Liver (tissue), 9 donors: ENCODE results near the gene ASAP2. TPM values are rescaled to one million over a fixed set of nuclear protein-coding genes. Genes with fewer than 3 reads are reported as not detected.

ENCODE experiments used
- DNase-seq: peaks from one replicate; pipeline ENCODE4 v3.0.0-alpha.2; 2017; ENCODE audit warnings: low spot score
- H3K27ac ChIP-seq, 2 donors: one replicate each; pipeline ENCODE4 v1.7.0; 2013; ENCODE audit warnings: inconsistent platforms in 2 of 2, low read length in 2 of 2, control low read depth in 1 of 2, low read depth in 1 of 2, mild to moderate bottlenecking in 1 of 2
- H3K27me3 ChIP-seq, 4 donors: one replicate each; pipeline versions ENCODE4 v1.6.1 to v1.7.0; 2013; ENCODE audit warnings: low read length in 3 of 4, inconsistent platforms in 1 of 4, mild to moderate bottlenecking in 1 of 4, moderate library complexity in 1 of 4; ENCODE audit not compliant: control insufficient read depth in 4 of 4, insufficient read depth in 4 of 4
- H3K36me3 ChIP-seq, 4 donors: one replicate each; pipeline versions ENCODE4 v1.6.1 to v1.7.0; 2013; ENCODE audit warnings: low read length in 3 of 4, mild to moderate bottlenecking in 3 of 4, low read depth in 1 of 4, moderate library complexity in 1 of 4; ENCODE audit not compliant: control insufficient read depth in 4 of 4, insufficient read depth in 3 of 4
- H3K4me1 ChIP-seq, 4 donors: one replicate each; pipeline versions ENCODE4 v1.6.1 to v1.7.0; 2013; ENCODE audit warnings: low read length in 3 of 4, mild to moderate bottlenecking in 3 of 4, moderate library complexity in 1 of 4; ENCODE audit not compliant: control insufficient read depth in 4 of 4, insufficient read depth in 4 of 4
- H3K4me3 ChIP-seq, 3 donors: one replicate each; pipeline versions ENCODE4 v1.6.1 to v1.7.0; 2013; ENCODE audit warnings: low read length in 3 of 3, control low read depth in 1 of 3, low read depth in 1 of 3, mild to moderate bottlenecking in 1 of 3
- H3K9ac ChIP-seq, 2 donors: one replicate each; pipeline ENCODE4 v1.7.0; 2013; ENCODE audit warnings: low read length in 2 of 2, mild to moderate bottlenecking in 2 of 2, moderate library complexity in 2 of 2, control low read depth in 1 of 2, low read depth in 1 of 2
- H3K9me3 ChIP-seq, 4 donors: one replicate each; pipeline versions ENCODE4 v1.6.1 to v1.7.0; 2013; ENCODE audit warnings: low read length in 3 of 4; ENCODE audit not compliant: control insufficient read depth in 4 of 4
- EGR1 ChIP-seq, 2 donors: IDR thresholded peaks; 2 replicates each; pipeline ENCODE4 v1.6.1; 2016 to 2018; ENCODE audit warnings: antibody characterized with exemption in 2 of 2, low read depth in 2 of 2
- FOXA1 ChIP-seq: IDR thresholded peaks from 2 replicates; pipeline ENCODE4 v1.6.1; 2016; ENCODE audit warnings: antibody characterized with exemption
- FOXA2 ChIP-seq: IDR thresholded peaks from 2 replicates; pipeline ENCODE4 v1.6.1; 2016; ENCODE audit warnings: antibody characterized with exemption
- GABPA ChIP-seq, 2 donors: IDR thresholded peaks in 1 of 2; conservative IDR thresholded peaks in 1 of 2; 2 replicates each; pipeline ENCODE4 v1.6.1; 2016; ENCODE audit warnings: antibody characterized with exemption in 2 of 2, mild to moderate bottlenecking in 1 of 2, moderate library complexity in 1 of 2
- HNF4A ChIP-seq, 2 donors: conservative IDR thresholded peaks; 2 replicates each; pipeline ENCODE4 v1.6.1; 2016; ENCODE audit warnings: antibody characterized with exemption in 2 of 2, mild to moderate bottlenecking in 2 of 2
- HNF4G ChIP-seq: IDR thresholded peaks from 2 replicates; pipeline ENCODE4 v1.6.1; 2016; ENCODE audit warnings: antibody characterized with exemption
- JUND ChIP-seq, 2 donors: IDR thresholded peaks; 2 replicates each; pipeline ENCODE4 v1.6.1; 2016; ENCODE audit warnings: antibody characterized with exemption in 2 of 2
- NR2F2 ChIP-seq: IDR thresholded peaks from 2 replicates; pipeline ENCODE4 v1.6.1; 2016; ENCODE audit warnings: antibody characterized with exemption
- RAD21 ChIP-seq, 2 donors: IDR thresholded peaks; 2 replicates each; pipeline ENCODE4 v1.6.1; 2016; ENCODE audit warnings: antibody characterized with exemption in 2 of 2, mild to moderate bottlenecking in 2 of 2
- RXRA ChIP-seq, 2 donors: IDR thresholded peaks; 2 replicates each; pipeline ENCODE4 v1.6.1; 2017 to 2018; ENCODE audit warnings: antibody characterized with exemption in 2 of 2, mild to moderate bottlenecking in 1 of 2
- SP1 ChIP-seq: IDR thresholded peaks from 2 replicates; pipeline ENCODE4 v1.6.1; 2018; ENCODE audit warnings: antibody characterized with exemption, mild to moderate bottlenecking
- TAF1 ChIP-seq: conservative IDR thresholded peaks from 2 replicates; pipeline ENCODE4 v1.6.1; 2016; ENCODE audit warnings: antibody characterized with exemption, mild to moderate bottlenecking
- YY1 ChIP-seq: IDR thresholded peaks from 2 replicates; pipeline ENCODE4 v1.6.1; 2016; ENCODE audit warnings: antibody characterized with exemption, mild to moderate bottlenecking
- WGBS: extraction: QIAGEN DNeasy Blood & Tissue Kit; methylation state at CpG from one replicate; pipeline ENCODE4 v1.1.7; 2013; 5-methylcytosine and 5-hydroxymethylcytosine counted together
- polyA plus RNA-seq, 2 donors: library from polyadenylated mRNA; stranded (reverse) in 1 of 2; unstranded in 1 of 2; fragments of 200-250 nt in 1 of 2; fragments of >200 nt in 1 of 2; fragmentation: Nextera tagmentation in 1 of 2; extraction: Ambion mirVana in 1 of 2; gene quantifications; one replicate each; pipeline versions ENCODE4 v1.2.1 to v1.2.3, GENCODE V29; 2013 to 2015
- total RNA-seq, 2 donors: library from RNA; depleted of rRNA; stranded (reverse); fragments of >200 nt; gene quantifications; one replicate each; pipeline ENCODE4 v1.2.3, GENCODE V29; 2014
- TF ChIP-seq, protein P1 (sequence below): fragments of 150-350 bp; IDR thresholded peaks from 2 replicates; pipeline ENCODE4 v1.5.1; 2017; ENCODE audit warnings: improper control_type of control experiment, low read depth, low read length; ENCODE audit not compliant: missing input control
- TF ChIP-seq, protein P2 (sequence below): IDR thresholded peaks from 2 replicates; pipeline ENCODE4 v1.6.1; 2016; ENCODE audit warnings: antibody characterized with exemption
- TF ChIP-seq, protein P3 (sequence below): IDR thresholded peaks from 2 replicates; pipeline ENCODE4 v1.6.1; 2016; ENCODE audit warnings: antibody characterized with exemption
- TF ChIP-seq, protein P4 (sequence below): IDR thresholded peaks from 2 replicates; pipeline ENCODE4 v1.6.1; 2016; ENCODE audit warnings: antibody characterized with exemption
- TF ChIP-seq, protein P5 (sequence below): IDR thresholded peaks from 2 replicates; pipeline ENCODE4 v1.6.1; 2016; ENCODE audit warnings: antibody characterized with exemption, mild to moderate bottlenecking
- donor health status: healthy.
- donor health status: healthy.
- donor health status: healthy.
- donor health status: healthy.
- donor health status: healthy.

ASAP2 gene
- total and polyA plus RNA-seq, 4 donors = 0.36 to 5.9 (median 2.6) TPM

DNA sequence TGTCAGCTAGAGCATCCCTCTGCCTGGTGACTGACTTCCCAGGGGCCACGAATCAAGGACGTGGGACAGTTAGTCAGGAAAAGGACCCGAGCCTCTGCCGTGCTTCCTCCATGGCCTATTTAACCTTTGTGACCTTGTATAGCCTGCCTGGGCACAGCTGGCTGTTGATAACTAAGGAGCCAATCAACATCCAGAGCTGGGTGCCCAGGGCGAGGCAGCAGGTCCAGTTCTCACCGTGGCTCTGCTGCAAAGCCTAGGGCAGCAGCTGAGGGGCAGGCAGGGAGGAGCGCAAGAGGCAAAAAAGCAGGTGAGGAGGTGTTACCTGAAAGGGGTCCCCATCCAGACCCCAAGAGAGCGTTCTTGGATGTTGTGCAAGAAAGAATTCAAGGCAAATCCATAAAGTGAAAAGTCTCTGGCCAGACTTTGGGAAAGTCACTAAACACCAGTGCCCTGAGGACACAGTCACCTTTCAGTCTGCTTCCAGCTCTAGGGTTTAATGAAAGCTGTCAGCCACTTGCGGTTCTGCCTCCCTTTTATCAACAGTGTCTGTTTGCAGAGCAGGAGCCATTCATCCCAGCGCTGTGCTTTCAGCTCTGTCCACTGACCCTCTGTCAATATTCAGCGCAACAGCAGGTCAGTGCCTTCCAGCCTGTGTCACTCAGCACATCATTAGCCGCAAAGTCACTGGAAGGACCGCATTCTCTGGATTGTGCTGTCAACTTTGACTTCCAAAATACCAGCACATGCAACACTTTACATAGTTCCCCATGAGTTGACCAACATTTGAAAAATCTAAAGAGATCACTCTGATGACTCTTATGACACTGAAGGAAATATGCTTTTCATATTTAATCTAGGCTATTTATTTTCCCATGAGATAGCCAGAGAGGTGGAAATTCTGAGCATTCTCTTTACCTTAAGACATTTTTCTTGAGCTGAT is 38.6 kb upstream of the ASAP2 start:
- Histone ChIP-seq H3K27ac (no peak overlapping the region), H3K4me1 (no peaks in the 10 kb centered on the region), H3K9me3 (no peaks in the 10 kb centered on the region), H3K4me3 (no peak overlapping the region), H3K27me3 (no peaks in the 10 kb centered on the region), H3K36me3 (no peaks in the 10 kb centered on the region), H3K9ac (no peak overlapping the region)
- TF ChIP-seq RXRA (IDR thresholded peaks at IDR 0.05) (peak in 1 of 2 donors; percentile 51), FOXA1 (no peak), YY1 (no peak), FOXA2 (peak; percentile 13), SP1 (peak; percentile 37)
- DNase-seq = peak; percentile 45
- 51% methylated on average over 13 of the region's 13 CpGs for WGBS

DNA sequence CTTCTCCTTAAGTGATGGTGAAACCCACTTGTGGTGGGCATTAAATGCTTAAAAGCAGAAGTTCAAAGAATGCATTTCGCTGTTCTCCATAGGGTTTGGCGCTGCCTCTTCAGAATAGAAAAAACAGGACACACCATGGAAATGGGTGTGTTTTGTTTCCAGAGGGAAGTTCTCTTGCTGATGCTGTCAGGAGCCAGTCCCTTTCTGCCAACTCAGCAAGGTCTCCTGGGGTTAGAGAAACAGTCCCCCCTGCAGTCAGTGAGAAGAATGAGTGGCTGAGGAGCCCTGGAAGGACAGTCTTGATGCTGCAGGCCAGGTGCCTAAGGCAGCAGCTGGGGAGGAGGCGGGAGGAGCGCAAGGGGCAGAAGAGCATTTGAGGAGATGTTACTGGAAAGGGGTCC is 37.8 kb upstream of the ASAP2 start:
- Histone ChIP-seq H3K4me1 (no peaks in the 10 kb centered on the region), H3K4me3 (no peak overlapping the region), H3K9me3 (no peaks in the 10 kb centered on the region), H3K36me3 (no peaks in the 10 kb centered on the region), H3K27ac (no peak overlapping the region), H3K27me3 (no peaks in the 10 kb centered on the region), H3K9ac (no peak overlapping the region)
- WGBS = 92% methylated on average over 4 of the region's 4 CpGs
- no peak for TF ChIP-seq YY1
- no peak for DNase-seq

DNA sequence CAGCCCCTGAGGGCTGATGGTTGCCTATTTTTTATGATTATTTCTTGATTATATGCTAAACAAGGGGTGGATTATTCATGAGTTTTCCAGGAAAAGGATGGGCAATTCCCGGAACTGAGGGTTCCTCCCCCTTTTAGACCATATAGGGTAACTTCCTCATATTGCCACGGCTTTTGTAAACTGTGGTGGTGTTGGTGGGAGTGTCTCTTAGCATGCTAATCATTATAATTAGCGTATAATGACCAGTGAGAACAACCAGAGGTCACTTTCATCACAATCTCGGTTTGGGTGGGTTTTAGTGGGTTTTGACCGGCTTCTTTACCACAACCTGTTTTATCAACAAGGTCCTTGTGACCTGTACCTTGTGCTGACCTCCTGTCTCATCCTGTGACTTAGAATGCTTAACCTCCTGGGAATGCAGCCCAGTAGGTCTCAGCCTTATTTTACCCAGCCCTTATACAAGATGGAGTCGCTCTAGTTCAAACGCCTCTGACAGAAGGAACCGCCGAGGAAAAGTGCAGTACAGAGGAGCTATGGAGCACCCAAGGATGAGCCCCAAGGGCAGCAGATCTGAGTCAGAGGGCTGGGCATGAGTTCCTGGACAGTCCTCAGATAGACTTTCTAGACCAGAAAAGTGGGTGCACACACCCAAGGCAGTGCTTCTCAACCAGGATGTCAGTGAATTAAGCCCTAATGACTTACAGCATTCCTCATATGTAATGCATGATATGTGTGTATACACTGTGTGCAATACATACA is 37.1 kb upstream of the ASAP2 start:
- Histone ChIP-seq H3K4me3 (no peak overlapping the region), H3K27ac (no peak overlapping the region), H3K27me3 (no peaks in the 10 kb centered on the region), H3K9ac (no peak overlapping the region), H3K9me3 (no peaks in the 10 kb centered on the region), H3K4me1 (no peaks in the 10 kb centered on the region), H3K36me3 (no peaks in the 10 kb centered on the region)
- WGBS = 87% methylated on average over 9 of the region's 9 CpGs
- DNase-seq = no peak
- no peak for TF ChIP-seq TAF1
- TF ChIP-seq RAD21 (IDR thresholded peaks at IDR 0.05) = no peak
- TF ChIP-seq HNF4A (conservative IDR thresholded peaks at IDR 0.05) = no peak
- no peak for TF ChIP-seq JUND (IDR thresholded peaks at IDR 0.05)
- no peak for TF ChIP-seq FOXA2
- no peak for TF ChIP-seq NR2F2
- no peak for TF ChIP-seq FOXA1
- TF ChIP-seq YY1 = no peak
- TF ChIP-seq, protein P1, sequence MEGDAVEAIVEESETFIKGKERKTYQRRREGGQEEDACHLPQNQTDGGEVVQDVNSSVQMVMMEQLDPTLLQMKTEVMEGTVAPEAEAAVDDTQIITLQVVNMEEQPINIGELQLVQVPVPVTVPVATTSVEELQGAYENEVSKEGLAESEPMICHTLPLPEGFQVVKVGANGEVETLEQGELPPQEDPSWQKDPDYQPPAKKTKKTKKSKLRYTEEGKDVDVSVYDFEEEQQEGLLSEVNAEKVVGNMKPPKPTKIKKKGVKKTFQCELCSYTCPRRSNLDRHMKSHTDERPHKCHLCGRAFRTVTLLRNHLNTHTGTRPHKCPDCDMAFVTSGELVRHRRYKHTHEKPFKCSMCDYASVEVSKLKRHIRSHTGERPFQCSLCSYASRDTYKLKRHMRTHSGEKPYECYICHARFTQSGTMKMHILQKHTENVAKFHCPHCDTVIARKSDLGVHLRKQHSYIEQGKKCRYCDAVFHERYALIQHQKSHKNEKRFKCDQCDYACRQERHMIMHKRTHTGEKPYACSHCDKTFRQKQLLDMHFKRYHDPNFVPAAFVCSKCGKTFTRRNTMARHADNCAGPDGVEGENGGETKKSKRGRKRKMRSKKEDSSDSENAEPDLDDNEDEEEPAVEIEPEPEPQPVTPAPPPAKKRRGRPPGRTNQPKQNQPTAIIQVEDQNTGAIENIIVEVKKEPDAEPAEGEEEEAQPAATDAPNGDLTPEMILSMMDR = no peak
- TF ChIP-seq, protein P2, sequence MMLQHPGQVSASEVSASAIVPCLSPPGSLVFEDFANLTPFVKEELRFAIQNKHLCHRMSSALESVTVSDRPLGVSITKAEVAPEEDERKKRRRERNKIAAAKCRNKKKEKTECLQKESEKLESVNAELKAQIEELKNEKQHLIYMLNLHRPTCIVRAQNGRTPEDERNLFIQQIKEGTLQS = no peak
- TF ChIP-seq, protein P3, sequence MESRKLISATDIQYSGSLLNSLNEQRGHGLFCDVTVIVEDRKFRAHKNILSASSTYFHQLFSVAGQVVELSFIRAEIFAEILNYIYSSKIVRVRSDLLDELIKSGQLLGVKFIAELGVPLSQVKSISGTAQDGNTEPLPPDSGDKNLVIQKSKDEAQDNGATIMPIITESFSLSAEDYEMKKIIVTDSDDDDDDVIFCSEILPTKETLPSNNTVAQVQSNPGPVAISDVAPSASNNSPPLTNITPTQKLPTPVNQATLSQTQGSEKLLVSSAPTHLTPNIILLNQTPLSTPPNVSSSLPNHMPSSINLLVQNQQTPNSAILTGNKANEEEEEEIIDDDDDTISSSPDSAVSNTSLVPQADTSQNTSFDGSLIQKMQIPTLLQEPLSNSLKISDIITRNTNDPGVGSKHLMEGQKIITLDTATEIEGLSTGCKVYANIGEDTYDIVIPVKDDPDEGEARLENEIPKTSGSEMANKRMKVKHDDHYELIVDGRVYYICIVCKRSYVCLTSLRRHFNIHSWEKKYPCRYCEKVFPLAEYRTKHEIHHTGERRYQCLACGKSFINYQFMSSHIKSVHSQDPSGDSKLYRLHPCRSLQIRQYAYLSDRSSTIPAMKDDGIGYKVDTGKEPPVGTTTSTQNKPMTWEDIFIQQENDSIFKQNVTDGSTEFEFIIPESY = no peak
- no peak for TF ChIP-seq RXRA (IDR thresholded peaks at IDR 0.05)
- TF ChIP-seq GABPA (IDR thresholded peaks at IDR 0.05 in 1 of 2, conservative IDR thresholded peaks at IDR 0.05 in 1 of 2) = no peak
- no peak for TF ChIP-seq HNF4G
- no peak for TF ChIP-seq SP1
- TF ChIP-seq EGR1 (IDR thresholded peaks at IDR 0.05; ENCODE audit: low read depth in 2 of 2) = no peak
- TF ChIP-seq, protein P4, sequence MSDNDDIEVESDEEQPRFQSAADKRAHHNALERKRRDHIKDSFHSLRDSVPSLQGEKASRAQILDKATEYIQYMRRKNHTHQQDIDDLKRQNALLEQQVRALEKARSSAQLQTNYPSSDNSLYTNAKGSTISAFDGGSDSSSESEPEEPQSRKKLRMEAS = no peak
- TF ChIP-seq, protein P5, sequence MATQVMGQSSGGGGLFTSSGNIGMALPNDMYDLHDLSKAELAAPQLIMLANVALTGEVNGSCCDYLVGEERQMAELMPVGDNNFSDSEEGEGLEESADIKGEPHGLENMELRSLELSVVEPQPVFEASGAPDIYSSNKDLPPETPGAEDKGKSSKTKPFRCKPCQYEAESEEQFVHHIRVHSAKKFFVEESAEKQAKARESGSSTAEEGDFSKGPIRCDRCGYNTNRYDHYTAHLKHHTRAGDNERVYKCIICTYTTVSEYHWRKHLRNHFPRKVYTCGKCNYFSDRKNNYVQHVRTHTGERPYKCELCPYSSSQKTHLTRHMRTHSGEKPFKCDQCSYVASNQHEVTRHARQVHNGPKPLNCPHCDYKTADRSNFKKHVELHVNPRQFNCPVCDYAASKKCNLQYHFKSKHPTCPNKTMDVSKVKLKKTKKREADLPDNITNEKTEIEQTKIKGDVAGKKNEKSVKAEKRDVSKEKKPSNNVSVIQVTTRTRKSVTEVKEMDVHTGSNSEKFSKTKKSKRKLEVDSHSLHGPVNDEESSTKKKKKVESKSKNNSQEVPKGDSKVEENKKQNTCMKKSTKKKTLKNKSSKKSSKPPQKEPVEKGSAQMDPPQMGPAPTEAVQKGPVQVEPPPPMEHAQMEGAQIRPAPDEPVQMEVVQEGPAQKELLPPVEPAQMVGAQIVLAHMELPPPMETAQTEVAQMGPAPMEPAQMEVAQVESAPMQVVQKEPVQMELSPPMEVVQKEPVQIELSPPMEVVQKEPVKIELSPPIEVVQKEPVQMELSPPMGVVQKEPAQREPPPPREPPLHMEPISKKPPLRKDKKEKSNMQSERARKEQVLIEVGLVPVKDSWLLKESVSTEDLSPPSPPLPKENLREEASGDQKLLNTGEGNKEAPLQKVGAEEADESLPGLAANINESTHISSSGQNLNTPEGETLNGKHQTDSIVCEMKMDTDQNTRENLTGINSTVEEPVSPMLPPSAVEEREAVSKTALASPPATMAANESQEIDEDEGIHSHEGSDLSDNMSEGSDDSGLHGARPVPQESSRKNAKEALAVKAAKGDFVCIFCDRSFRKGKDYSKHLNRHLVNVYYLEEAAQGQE = no peak
